ENCODE results near the gene RAB40B.
"Not testable (repeated sequence)": the region's sequence is repeated elsewhere in the genome, so short reads cannot be mapped to it uniquely, and the experiment has no call there.

RAB40B gene

GRCh38 chr17:82668024-82668630, 30.4 kb downstream of the RAB40B start:
- DNase-seq (ENCODE audit: low read depth in 2 of 2) = no peak

DNA sequence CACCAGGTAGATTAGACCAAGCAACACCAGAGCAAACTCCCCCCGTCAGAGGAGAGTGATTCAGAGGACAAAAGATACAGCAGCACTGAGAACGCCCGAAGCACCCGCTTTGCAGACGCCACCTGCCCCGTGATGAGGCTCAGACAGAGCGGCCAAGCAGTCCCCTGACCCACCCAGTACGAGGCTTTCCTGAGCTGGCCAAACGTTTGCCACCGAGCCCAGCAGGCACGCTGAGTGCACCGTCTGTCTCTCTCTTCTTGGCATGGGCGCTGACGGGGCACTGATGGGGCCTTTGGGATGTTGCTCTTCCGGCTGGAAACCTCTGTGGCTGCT, 30.9 kb downstream of the RAB40B start:
- no peak for DNase-seq (ENCODE audit: low read depth in 2 of 2)

DNA sequence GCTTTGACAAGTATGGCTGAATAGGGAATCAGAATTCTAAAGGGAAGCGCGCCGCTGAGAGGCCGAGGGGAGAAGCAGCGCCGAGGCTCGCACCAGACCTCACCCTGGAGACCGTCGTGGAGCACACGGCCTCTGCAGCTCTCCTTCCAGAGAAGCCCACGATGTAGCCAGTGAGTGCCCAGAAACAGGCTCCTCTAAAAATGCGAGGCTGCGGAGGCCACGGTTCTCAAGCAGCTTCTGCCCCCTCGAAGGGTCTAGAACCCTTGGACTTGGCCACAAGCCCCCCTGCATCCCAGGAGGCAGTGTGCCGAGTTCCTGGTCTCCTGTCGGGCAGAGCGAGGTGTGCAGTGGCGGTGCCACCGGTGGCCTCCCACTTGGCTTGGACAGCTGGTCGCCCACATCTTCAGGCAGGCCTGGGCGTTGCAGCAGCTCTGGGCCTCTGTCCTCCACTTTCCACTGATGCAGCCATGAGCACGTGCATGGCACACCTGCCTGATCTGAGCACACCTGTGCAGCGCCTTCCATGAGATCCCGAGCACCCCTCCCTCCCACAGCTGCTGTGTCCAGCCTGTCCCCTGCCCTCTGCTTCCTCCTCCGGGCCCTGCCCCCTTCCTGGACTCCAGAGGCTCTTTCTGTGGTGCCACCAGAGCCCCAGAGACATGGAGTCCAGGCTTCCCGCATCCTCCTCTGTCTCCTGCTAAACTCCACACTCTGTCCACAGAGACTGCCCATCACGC, 31.4 kb downstream of the RAB40B start:
- no peak for DNase-seq (ENCODE audit: low read depth in 2 of 2)

GRCh38 chr17:82665891-82666290, 32.6 kb downstream of the RAB40B start:
- no peak for DNase-seq (ENCODE audit: low read depth in 2 of 2)

- no peak for DNase-seq (ENCODE audit: low read depth in 2 of 2)
Observed at GRCh38 chr17:82665217-82665616, 33.3 kb downstream of the RAB40B start.

GRCh38 chr17:82664701-82665182, 33.8 kb downstream of the RAB40B start:
- no peak for DNase-seq (ENCODE audit: low read depth in 2 of 2)

GRCh38 chr17:82664276-82664575, 34.3 kb downstream of the RAB40B start:
- no peak for DNase-seq (ENCODE audit: low read depth in 2 of 2)

DNA sequence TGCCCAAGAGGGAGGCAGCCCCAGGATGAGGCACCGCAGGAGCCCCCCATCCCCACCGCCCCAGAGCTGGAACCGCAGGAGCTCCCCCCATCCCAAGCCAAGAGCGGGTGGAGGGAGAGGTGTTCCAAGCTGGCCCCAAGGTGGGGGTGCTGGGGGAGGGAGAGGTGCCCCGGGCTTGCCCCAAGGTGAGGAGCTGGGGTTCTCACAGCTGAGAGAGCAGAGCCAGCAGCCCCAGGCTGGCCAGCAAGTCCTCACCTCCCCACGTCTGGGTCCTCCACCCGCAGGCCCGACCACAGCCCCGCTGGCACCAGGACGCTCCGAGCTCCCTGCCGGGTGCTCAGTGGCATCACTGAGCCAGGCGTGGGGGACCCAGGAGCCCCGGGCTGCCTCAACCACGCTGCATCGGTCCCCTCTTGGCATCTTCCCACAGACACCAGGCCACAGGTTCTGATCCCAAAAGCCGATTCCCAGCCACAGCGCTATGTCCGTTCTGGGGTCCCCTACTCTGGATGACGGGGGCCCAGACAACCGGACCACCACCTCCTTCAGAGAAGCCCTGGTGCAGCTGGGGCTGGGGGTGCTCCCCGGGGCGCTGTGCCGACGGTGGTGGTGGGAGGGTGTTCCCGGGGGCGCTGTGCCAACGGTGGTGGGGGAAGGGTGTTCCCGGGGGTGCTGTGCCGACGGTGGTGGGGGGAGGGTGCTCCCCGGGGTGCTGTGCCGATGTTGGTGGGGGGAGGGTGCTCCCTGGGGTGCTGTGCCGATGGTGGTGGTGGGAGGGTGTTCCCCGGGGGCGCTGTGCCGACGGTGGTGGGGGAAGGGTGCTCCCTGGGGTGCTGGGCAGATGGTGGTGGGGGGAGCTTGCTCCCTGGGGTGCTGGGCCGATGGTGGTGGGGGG, 34.9 kb downstream of the RAB40B start:
- DNase-seq (ENCODE audit: low read depth in 2 of 2) = no peak

- DNase-seq (ENCODE audit: low read depth in 2 of 2) = no peak
Observed at GRCh38 chr17:82662711-82663261, 35.7 kb downstream of the RAB40B start.

DNA sequence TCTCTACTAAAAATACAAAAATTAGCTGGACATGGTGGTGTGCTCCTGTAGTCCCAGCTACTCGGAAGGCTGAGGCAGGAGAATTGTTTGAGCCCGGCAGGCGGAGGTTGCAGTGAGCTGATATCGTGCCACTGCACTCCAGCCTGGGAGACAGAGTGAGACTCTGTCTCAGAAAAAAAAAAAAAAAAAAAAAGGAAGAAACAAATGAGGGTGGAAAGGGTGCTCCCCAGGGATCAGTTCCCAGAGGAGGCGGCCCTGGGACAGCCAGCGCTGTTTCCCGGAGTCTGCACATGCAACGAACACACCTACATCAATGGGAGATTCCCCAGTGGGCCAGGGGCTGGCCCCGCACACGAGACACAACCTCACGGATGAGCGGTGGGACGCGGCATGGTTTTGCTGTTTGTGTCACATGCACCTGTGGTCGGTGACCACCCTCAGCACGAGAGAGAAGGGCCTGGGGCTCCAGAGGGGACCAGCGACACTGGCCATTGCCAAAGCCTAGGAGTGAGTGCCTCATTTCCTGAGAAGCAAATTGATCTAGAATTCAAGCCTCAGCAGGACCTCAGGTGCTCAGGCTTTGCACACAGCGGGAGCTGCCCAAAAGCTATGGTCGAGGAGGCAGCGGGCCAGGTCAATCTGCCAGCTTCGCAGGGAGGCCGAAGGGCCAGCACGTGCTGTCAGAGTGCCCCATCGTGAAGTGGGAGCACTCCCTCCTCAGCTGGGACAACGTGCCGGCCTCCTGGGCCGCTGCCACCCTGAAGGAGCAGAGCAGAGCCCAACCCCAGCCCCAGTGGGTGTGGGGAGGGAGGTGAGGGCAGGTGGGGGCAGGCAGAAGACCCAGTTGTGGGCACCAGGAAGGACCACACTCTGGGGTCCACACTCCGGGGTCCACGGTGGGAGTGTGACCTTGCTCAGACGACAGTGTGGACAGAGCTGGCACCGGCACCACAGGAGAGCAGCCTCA, 36.5 kb downstream of the RAB40B start:
- no peak for DNase-seq (ENCODE audit: low read depth in 2 of 2)

GRCh38 chr17:82659886-82660285, 38.6 kb downstream of the RAB40B start:
- no peak for DNase-seq (ENCODE audit: low read depth in 2 of 2)

DNA sequence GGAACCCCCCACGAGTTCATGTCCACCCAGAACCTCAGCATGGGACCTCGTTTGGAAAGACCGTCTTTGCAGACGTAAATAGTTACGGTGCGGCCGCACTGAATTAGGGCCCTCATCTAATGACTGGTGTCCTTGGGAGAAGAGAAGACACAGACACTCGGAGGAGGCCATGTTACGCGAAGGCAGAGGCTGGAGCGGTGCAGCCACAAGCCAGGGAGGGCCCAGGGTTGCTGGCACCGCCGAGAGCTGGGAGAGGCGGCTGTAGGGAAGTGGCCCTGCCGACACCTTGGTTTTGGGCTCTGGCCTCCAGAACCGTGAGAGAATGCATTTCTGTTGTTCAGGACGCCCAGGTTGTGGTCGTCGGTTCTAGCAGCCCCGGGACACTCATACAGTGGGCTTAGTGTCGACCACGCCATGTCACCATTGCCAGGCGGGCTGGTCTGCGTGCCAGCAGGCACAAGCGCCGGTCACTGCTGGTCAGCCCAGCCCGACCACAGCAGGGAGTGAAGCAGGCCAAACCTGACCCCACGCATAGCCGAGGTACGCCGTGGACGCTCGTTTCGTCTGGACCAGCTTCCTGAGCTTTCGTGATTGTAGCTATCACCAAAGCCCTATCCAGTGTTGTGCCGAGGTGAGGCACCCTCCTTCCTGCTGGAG, 39.6 kb downstream of the RAB40B start:
- DNase-seq (ENCODE audit: low read depth in 2 of 2) = no peak

DNA sequence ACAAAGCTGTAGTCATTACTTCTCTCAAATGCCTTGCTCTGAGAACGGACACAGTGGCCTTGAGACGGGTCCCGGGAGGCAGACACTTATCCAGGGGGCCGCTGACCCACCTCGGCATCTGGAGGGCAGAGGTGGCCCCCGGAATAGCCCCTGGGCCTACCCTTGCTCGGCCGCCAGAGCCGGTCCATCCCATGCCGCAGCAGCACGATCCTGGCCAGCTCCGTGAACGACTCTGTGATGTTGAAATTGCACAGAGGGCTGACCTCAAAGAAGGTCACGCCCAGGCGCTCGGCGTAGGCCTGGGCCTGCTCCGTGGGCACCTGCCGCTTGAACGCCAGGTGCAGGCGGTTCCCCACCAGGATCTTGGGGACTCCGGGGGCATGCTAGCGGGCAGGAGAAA, 40.2 kb downstream of the RAB40B start:
- no peak for DNase-seq (ENCODE audit: low read depth in 2 of 2)

DNA sequence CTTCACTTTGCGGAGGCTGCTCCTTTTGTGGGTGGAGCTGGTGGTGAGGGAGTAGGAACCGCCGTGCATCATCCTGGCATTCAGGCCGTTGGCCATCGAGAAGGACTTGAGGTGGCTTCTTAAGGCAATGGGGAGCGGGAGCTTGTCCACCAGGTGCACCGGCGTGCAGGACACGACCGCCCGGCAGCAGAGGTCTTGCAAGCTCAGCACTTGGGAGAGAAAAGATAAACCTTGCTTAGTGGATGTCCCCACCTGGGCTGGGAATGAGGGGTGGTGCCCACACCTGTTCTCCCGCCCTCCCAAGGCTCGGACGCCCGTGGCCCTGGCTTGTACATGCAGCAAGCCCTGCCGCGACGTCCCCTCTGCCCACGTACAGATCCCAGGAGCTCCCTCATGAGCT, 40.6 kb downstream of the RAB40B start:
- DNase-seq (ENCODE audit: low read depth in 2 of 2) = no peak

- DNase-seq (ENCODE audit: low read depth in 2 of 2) = no peak
Observed at GRCh38 chr17:82656266-82656665, 42.2 kb downstream of the RAB40B start.

DNA sequence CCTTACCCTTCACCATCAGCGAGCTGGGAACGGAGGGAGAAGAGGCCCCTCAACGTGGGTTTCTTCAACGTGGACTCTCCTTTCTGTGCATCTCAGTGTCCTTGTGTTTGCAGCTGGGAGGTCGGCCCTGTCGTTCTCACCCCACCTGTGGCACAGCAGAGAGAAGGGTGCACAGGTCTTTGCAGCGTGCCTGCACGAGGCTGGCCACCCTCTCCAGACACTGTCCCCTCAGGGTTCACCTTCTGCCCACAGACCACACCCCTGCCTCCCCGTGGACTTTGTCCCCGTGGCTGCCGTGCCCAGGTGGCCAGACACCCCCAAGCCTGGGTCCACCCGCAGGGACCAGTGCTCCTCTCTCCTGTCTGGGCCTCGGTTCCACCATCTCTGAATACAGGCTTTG, 43.0 kb downstream of the RAB40B start:
- DNase-seq (ENCODE audit: low read depth in 2 of 2) = no peak

GRCh38 chr17:82655038-82655479, 43.4 kb downstream of the RAB40B start:
- DNase-seq (ENCODE audit: low read depth in 2 of 2) = no peak

- DNase-seq (ENCODE audit: low read depth in 2 of 2) = not testable (repeated sequence)
Observed at GRCh38 chr17:82654611-82655010, 43.9 kb downstream of the RAB40B start.

DNA sequence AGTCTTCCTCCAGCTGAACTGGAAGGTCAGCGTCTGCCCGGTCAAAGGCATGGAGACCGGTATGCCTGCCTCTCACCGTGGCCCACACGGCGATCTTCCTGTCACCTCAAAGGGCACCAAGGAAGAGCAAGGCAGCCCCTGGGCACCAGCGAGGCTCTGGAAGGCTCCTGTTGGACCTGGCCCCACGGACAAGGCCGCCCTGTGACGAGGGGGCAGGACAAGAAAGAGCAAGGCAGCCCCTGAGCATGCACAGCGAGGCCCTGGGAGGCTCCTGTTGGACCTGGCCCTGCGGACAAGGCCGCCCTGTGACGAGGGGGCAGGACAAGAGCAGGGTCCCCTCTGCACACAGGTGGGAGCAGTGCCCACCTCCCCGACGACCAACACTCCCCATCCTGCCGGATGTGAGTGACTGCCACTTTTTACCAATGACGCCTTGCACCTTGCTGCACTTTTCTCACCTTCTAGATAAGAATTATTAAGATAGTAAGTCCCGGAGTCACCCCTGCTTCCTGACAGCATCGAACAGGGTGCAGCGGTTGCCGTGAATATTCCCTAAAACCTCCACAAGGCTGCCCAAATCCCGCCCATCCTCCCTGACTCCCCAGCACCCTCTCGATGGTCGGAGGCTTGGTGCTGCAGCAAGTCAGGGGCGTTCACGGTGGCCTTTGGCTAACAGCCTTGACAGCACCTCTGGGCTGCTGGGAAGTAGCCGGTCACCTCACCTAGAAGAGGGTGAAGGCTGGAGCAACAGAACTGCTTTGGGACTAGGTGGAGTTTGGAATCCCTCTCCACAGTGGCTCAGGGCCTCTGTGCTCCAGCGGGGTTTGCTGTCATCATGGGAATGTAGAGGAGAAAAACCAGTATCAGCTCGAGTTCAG, 44.6 kb downstream of the RAB40B start:
- no peak for DNase-seq (ENCODE audit: low read depth in 2 of 2)

GRCh38 chr17:82650723-82651122, 47.8 kb downstream of the RAB40B start:
- DNase-seq (ENCODE audit: low read depth in 2 of 2) = no peak

Data from stimulated activated CD8-positive, alpha-beta memory T cell treated with anti-CD3 and anti-CD28 coated beads, Interleukin-2, amount 100 ng/mL, for 48 hours (primary cell).